Heart left ventricle (tissue), 13 donors: Measurements from ENCODE around the gene PCOLCE2.

Source experiments
- POLR2A ChIP-seq, 2 donors: fragments of 450-650 bp; IDR thresholded peaks; one replicate each; pipeline ENCODE4 v1.6.1; 2017; ENCODE audit warnings: antibody characterized with exemption in 2 of 2, mild to moderate bottlenecking in 2 of 2, moderate library complexity in 2 of 2
- TF ChIP-seq, protein P1 (sequence below), 12 donors: fragments of 200-600 bp; sonication (generic) in 4 of 12; IDR thresholded peaks; one replicate each; pipeline versions ENCODE4 v1.5.0 to v1.8.0; 2018 to 2022; ENCODE audit warnings: antibody characterized with exemption in 12 of 12, mild to moderate bottlenecking in 5 of 12
- donor health status: ischemic (EF 13 %, LVEDD 7.1; RV severe dilation, severe dysfunction).
- donor health status: DM: no; HTN: yes; CAD: no.
- donor health status: DM: no; HTN: no; CAD: no.
- donor health status: ischemic (EF 25% LVEDD 6.9; RV normal size, moderate dysfunction).
- donor health status: ischemic (EF 25% LVEDD 5.7; RV mildly dilated, moderate dysfunction).
- donor health status: ischemic (EF 35%, LVEDD 5.7; RV mildly dilated, moderate dysfunction).
- donor health status: nonischemic (EF 11% LVEDD 7.7; RV severe dilation, severe dysfunction).
- donor health status: DM: yes; HTN: yes; CAD: no.
- donor health status: PGD.
- donor health status: ischemic (EF 29% LVEDD 5.4; RV normal size, mild dysfunction).
- donor health status: nonischemic (EF 23%, LVEDD 6.1; RV moderate dilation, normal function).

GRCh38 chr3:142925140-142925539, 36.3 kb upstream of the PCOLCE2 start:
- TF ChIP-seq POLR2A (IDR thresholded peaks at IDR 0.05): no peak
- TF ChIP-seq, protein P1, sequence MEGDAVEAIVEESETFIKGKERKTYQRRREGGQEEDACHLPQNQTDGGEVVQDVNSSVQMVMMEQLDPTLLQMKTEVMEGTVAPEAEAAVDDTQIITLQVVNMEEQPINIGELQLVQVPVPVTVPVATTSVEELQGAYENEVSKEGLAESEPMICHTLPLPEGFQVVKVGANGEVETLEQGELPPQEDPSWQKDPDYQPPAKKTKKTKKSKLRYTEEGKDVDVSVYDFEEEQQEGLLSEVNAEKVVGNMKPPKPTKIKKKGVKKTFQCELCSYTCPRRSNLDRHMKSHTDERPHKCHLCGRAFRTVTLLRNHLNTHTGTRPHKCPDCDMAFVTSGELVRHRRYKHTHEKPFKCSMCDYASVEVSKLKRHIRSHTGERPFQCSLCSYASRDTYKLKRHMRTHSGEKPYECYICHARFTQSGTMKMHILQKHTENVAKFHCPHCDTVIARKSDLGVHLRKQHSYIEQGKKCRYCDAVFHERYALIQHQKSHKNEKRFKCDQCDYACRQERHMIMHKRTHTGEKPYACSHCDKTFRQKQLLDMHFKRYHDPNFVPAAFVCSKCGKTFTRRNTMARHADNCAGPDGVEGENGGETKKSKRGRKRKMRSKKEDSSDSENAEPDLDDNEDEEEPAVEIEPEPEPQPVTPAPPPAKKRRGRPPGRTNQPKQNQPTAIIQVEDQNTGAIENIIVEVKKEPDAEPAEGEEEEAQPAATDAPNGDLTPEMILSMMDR (IDR thresholded peaks at IDR 0.05): no peak
